T-helper 1 cell treated with Interleukin-12 subunit alpha and Interleukin-12 subunit beta and Interleukin-4 antibody, amounts not matched to agents 30 ng/mL and 1 ng/mL, for 36 hours (primary cell): ENCODE results near the gene SLN. TPM values are rescaled to one million over a fixed set of nuclear protein-coding genes. Genes with fewer than 3 reads are reported as not detected.

Experiments used
- total RNA-seq: library from RNA; stranded (reverse); gene quantifications from 2 replicates; pipeline ENCODE4 v1.2.3, GENCODE V29; 2022

The SLN gene
- total RNA-seq, 1 donor from 2014 or later = not detected

Other genes with a start within 250 kb of the SLN start
- gene ALKBH8, start 146.3 kb downstream of the SLN start, total RNA-seq = 11.3 and 12.1 TPM in 2 replicates
- gene ELMOD1, start 120.9 kb downstream of the SLN start, total RNA-seq = not detected in 2 replicates
- gene SLC35F2, start 146.7 kb upstream of the SLN start, total RNA-seq = 14.3 and 15.4 TPM in 2 replicates
- gene RAB39A, start 216.4 kb upstream of the SLN start, total RNA-seq = 0.12 TPM in 1 of 2 replicates, not detected in the other